Measurements from ENCODE around the gene SH3GLB1. TPM values are rescaled to one million over a fixed set of nuclear protein-coding genes. Genes with fewer than 3 reads are reported as not detected.

Gene SH3GLB1
- total RNA-seq, 1 experiment from 2014 or later, result 36.4 TPM

DNA sequence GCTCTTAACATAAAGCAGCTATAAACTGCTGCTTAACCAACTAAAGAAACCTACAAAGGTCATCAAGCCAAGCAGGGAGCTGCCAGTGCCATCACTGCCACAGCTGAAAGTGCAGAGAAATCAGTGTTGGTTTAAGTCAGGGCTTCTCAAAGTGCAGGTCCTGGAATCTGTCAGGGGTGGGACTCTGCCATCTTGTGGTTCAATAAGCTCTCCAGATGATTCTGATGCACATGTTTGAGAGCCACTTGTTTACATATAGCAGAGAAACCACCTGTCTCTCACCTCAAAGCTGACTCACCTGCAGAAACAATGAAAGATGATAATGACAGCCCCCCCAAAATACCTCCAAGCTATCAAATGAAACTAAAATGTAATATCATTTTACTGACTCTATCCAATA lies 49.3 kb downstream of the SH3GLB1 start:
- no peak overlapping the region for H3K27ac Mint-ChIP-seq

More for the DNA sequence above, 49.3 kb downstream of the SH3GLB1 start:
- ChIA-PET POLR2A (interaction anchor here (0.7 kb wide), 1 partner anchor 147 kb away, joined by 3 read pairs; no protein-coding TSS in a partner anchor), CTCF (interaction anchor here (0.7 to 3.1 kb wide), 9 partner anchors 9 to 363 kb away, joined by 3 to 23 read pairs (median 4); partner anchors contain the start of gene SH3GLB1)
- peaks cover 26% of the 10 kb centered on the region for H3K4me1 Mint-ChIP-seq
- H3K9me3 Mint-ChIP-seq, result no peaks in the 10 kb centered on the region
- H3K27me3 Mint-ChIP-seq (ENCODE audit: low read depth), result no peaks in the 10 kb centered on the region
- DNase-seq (ENCODE audit: low spot score), result no peak
- no peak for TF ChIP-seq SOX15 (CRISPR knock-in tag; IDR thresholded peaks at IDR 0.05)
- TF ChIP-seq OVOL2 (CRISPR knock-in tag; IDR thresholded peaks at IDR 0.05; ENCODE audit: borderline replicate concordance), result no peak
- TF ChIP-seq KAT7 (CRISPR knock-in tag; IDR thresholded peaks at IDR 0.05; ENCODE audit: borderline replicate concordance), result no peak
- TF ChIP-seq, protein P1, sequence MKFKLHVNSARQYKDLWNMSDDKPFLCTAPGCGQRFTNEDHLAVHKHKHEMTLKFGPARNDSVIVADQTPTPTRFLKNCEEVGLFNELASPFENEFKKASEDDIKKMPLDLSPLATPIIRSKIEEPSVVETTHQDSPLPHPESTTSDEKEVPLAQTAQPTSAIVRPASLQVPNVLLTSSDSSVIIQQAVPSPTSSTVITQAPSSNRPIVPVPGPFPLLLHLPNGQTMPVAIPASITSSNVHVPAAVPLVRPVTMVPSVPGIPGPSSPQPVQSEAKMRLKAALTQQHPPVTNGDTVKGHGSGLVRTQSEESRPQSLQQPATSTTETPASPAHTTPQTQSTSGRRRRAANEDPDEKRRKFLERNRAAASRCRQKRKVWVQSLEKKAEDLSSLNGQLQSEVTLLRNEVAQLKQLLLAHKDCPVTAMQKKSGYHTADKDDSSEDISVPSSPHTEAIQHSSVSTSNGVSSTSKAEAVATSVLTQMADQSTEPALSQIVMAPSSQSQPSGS (CRISPR knock-in tag; IDR thresholded peaks at IDR 0.05; ENCODE audit: borderline replicate concordance, low read depth), result no peak
- TF ChIP-seq NFYB (CRISPR knock-in tag; conservative IDR thresholded peaks at IDR 0.05; ENCODE audit: low read depth), result no peak
- TF ChIP-seq, protein P2, sequence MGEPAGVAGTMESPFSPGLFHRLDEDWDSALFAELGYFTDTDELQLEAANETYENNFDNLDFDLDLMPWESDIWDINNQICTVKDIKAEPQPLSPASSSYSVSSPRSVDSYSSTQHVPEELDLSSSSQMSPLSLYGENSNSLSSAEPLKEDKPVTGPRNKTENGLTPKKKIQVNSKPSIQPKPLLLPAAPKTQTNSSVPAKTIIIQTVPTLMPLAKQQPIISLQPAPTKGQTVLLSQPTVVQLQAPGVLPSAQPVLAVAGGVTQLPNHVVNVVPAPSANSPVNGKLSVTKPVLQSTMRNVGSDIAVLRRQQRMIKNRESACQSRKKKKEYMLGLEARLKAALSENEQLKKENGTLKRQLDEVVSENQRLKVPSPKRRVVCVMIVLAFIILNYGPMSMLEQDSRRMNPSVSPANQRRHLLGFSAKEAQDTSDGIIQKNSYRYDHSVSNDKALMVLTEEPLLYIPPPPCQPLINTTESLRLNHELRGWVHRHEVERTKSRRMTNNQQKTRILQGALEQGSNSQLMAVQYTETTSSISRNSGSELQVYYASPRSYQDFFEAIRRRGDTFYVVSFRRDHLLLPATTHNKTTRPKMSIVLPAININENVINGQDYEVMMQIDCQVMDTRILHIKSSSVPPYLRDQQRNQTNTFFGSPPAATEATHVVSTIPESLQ (CRISPR knock-in tag; IDR thresholded peaks at IDR 0.05), result no peak
- TF ChIP-seq GRHL2 (CRISPR knock-in tag; IDR thresholded peaks at IDR 0.05; ENCODE audit: insufficient replicate concordance, severe bottlenecking), result no peak
- TF ChIP-seq TEAD1 (CRISPR knock-in tag; IDR thresholded peaks at IDR 0.05), result no peak
- no peak for TF ChIP-seq ZNF138 (CRISPR knock-in tag; conservative IDR thresholded peaks at IDR 0.05)
- TF ChIP-seq, protein P3, sequence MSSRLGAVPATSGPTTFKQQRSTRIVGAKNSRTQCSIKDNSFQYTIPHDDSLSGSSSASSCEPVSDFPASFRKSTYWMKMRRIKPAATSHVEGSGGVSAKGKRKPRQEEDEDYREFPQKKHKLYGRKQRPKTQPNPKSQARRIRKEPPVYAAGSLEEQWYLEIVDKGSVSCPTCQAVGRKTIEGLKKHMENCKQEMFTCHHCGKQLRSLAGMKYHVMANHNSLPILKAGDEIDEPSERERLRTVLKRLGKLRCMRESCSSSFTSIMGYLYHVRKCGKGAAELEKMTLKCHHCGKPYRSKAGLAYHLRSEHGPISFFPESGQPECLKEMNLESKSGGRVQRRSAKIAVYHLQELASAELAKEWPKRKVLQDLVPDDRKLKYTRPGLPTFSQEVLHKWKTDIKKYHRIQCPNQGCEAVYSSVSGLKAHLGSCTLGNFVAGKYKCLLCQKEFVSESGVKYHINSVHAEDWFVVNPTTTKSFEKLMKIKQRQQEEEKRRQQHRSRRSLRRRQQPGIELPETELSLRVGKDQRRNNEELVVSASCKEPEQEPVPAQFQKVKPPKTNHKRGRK (CRISPR knock-in tag; IDR thresholded peaks at IDR 0.05; ENCODE audit: borderline replicate concordance), result no peak
- TF ChIP-seq, protein P4, sequence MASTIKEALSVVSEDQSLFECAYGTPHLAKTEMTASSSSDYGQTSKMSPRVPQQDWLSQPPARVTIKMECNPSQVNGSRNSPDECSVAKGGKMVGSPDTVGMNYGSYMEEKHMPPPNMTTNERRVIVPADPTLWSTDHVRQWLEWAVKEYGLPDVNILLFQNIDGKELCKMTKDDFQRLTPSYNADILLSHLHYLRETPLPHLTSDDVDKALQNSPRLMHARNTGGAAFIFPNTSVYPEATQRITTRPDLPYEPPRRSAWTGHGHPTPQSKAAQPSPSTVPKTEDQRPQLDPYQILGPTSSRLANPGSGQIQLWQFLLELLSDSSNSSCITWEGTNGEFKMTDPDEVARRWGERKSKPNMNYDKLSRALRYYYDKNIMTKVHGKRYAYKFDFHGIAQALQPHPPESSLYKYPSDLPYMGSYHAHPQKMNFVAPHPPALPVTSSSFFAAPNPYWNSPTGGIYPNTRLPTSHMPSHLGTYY (CRISPR knock-in tag; IDR thresholded peaks at IDR 0.05), result no peak
- TF ChIP-seq, protein P5, sequence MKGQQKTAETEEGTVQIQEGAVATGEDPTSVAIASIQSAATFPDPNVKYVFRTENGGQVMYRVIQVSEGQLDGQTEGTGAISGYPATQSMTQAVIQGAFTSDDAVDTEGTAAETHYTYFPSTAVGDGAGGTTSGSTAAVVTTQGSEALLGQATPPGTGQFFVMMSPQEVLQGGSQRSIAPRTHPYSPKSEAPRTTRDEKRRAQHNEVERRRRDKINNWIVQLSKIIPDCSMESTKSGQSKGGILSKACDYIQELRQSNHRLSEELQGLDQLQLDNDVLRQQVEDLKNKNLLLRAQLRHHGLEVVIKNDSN (CRISPR knock-in tag; IDR thresholded peaks at IDR 0.05), result no peak
- TF ChIP-seq, protein P6, sequence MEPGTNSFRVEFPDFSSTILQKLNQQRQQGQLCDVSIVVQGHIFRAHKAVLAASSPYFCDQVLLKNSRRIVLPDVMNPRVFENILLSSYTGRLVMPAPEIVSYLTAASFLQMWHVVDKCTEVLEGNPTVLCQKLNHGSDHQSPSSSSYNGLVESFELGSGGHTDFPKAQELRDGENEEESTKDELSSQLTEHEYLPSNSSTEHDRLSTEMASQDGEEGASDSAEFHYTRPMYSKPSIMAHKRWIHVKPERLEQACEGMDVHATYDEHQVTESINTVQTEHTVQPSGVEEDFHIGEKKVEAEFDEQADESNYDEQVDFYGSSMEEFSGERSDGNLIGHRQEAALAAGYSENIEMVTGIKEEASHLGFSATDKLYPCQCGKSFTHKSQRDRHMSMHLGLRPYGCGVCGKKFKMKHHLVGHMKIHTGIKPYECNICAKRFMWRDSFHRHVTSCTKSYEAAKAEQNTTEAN (CRISPR knock-in tag; IDR thresholded peaks at IDR 0.05), result no peak
- TF ChIP-seq, protein P7, sequence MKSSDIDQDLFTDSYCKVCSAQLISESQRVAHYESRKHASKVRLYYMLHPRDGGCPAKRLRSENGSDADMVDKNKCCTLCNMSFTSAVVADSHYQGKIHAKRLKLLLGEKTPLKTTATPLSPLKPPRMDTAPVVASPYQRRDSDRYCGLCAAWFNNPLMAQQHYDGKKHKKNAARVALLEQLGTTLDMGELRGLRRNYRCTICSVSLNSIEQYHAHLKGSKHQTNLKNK (CRISPR knock-in tag; IDR thresholded peaks at IDR 0.05), result no peak
- TF ChIP-seq, protein P8, sequence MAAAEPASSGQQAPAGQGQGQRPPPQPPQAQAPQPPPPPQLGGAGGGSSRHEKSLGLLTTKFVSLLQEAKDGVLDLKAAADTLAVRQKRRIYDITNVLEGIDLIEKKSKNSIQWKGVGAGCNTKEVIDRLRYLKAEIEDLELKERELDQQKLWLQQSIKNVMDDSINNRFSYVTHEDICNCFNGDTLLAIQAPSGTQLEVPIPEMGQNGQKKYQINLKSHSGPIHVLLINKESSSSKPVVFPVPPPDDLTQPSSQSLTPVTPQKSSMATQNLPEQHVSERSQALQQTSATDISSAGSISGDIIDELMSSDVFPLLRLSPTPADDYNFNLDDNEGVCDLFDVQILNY (CRISPR knock-in tag; IDR thresholded peaks at IDR 0.05), result no peak
- no peak for TF ChIP-seq RELA (CRISPR knock-in tag; IDR thresholded peaks at IDR 0.05; ENCODE audit: borderline replicate concordance)
- TF ChIP-seq, protein P9, sequence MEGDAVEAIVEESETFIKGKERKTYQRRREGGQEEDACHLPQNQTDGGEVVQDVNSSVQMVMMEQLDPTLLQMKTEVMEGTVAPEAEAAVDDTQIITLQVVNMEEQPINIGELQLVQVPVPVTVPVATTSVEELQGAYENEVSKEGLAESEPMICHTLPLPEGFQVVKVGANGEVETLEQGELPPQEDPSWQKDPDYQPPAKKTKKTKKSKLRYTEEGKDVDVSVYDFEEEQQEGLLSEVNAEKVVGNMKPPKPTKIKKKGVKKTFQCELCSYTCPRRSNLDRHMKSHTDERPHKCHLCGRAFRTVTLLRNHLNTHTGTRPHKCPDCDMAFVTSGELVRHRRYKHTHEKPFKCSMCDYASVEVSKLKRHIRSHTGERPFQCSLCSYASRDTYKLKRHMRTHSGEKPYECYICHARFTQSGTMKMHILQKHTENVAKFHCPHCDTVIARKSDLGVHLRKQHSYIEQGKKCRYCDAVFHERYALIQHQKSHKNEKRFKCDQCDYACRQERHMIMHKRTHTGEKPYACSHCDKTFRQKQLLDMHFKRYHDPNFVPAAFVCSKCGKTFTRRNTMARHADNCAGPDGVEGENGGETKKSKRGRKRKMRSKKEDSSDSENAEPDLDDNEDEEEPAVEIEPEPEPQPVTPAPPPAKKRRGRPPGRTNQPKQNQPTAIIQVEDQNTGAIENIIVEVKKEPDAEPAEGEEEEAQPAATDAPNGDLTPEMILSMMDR (IDR thresholded peaks at IDR 0.05), result no peak
- no peak overlapping the region for H3K4me3 Mint-ChIP-seq
- H3K36me3 Mint-ChIP-seq, result no peaks in the 10 kb centered on the region
- ATAC-seq, result peak; percentile 18
